Activated gamma-delta T cell treated with anti-CD3 and anti-CD28 coated beads, Interleukin-2, amount 50 U/mL, for 16 hours (primary cell): ENCODE results near the gene C15orf39.
"Not testable (repeated sequence)": the region's sequence is repeated elsewhere in the genome, so short reads cannot be mapped to it uniquely, and the experiment has no call there.

Source experiments
- DNase-seq: peaks from one replicate; pipeline ENCODE4 v3.0.0-alpha.2; 2020; ENCODE audit warnings: low read depth

The C15orf39 gene

GRCh38 chr15:75232252-75232813 is 30.7 kb downstream of the C15orf39 start:
- no peak for DNase-seq

GRCh38 chr15:75232826-75233503 is 31.3 kb downstream of the C15orf39 start:
- DNase-seq, result no peak

DNA sequence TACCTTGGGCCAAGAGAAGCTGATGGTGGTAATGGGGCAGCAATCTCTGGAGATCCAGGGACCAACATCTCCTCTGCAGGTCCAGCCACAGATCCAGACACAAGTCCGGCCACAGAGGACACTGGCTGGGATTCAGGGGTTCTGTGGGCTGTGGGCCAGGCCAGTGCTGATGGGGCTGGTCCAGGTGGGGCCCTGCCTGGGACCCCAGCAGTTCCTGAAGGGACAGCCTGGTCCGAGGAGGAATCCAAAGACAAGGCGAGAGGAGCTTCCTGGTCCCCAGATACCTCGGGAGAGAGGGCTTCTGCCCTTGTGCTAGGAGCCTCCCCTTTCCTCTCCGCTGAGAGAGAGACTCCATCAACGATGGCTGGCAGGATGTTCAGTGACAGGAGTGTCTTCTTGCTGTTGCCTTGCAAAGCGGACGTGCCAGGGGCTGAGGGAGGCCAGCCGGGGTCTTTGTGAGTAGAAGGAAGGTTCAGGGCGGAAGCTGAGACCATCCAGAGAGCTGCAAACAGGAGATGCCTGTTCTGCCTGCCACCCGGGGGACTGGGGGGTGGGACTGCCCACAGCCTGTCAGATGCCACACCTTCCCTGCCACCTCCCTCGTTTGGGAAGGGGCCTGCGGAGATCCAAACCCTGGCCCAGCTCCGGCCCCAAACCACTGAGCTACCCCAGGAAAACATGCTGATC is 32.0 kb downstream of the C15orf39 start:
- DNase-seq, result no peak

- DNase-seq, result no peak
Observed at GRCh38 chr15:75234191-75234810, 32.6 kb downstream of the C15orf39 start.

DNA sequence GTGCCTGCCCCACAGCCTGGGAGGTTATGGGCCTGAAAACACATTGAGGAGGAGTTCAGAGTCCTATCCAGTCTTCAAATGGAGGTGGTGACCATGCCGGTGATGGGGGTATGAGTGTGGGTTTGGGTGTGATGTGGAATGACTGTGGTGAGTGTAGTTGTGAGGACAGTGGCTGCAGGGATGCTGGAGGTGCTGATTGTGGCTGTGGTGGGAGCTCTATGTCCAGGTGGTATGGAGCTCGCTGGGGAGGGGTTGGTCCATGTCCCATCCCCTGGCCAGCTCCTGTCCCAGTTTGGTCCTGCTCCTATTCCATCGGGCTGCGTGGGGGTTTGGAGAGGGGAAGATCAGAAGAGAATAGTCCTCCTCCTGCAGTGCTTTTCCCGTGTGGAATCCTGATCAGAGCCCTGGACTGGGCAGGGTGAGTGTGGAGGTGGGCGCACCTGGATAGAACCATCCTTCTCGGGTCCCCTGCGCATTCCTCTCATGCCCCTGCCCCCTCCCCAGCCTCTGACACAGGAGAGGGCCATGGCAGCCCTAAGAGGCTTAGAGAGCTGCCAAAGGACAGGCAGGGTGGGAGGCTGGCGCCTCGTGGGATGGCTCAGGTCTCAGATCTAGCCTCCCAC is 33.5 kb downstream of the C15orf39 start:
- DNase-seq, result no peak

- DNase-seq, result no peak
Observed at GRCh38 chr15:75235760-75236729, 34.4 kb downstream of the C15orf39 start.

DNA sequence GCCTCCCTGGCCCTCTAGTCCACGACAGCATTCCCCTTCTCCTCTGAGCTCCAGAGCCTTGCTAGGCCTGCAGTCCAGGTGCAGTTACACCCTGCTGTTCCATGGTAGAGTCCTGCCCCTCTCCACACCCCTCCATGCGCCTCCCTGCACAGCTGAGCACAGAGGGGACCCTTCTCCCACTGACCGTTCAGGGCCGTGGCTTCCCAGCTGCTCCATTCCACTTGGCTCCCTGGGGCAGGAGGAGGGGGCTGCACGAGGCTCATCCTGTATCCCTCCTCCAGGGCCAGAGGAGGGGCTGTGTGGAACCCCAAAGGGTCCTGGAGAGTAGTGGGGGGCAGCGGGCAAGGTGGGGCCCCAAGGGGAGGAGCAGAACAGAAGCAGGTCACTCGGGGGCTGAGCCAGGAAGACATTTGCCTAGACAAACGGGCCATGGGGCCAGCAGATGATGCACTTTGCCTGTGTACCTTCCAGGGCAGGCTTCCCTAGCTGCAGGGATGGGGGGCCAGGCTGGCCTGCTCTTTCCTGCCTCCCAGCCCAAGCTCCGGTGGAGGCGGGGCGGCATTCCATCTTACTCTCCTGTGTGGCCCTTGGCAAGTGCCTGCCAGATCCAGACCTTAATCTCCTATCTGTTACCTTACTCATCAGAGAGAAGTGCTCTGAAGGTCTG is 35.8 kb downstream of the C15orf39 start:
- no peak for DNase-seq

GRCh38 chr15:75238150-75238549 is 36.5 kb downstream of the C15orf39 start:
- DNase-seq, result no peak

DNA sequence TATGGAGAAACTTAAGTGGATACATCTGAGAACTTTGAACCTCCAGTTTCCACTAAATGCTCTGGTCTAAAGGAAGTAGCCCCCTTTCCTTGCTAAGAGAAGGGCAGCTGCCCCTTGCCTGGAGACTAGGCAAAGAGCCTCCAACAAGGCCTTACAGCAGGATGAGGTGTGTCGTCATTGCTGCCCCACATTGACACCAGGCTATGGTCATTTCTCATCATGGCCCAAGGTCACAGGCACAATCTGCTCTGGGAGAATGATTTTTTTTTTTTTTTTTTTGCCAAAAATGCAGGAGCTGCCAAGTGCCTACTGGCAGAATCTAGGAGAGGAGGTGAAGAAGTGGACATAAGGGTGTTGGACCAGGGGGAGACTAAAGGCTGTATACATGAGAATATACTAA is 44.1 kb downstream of the C15orf39 start:
- DNase-seq, result not testable (repeated sequence)

DNA sequence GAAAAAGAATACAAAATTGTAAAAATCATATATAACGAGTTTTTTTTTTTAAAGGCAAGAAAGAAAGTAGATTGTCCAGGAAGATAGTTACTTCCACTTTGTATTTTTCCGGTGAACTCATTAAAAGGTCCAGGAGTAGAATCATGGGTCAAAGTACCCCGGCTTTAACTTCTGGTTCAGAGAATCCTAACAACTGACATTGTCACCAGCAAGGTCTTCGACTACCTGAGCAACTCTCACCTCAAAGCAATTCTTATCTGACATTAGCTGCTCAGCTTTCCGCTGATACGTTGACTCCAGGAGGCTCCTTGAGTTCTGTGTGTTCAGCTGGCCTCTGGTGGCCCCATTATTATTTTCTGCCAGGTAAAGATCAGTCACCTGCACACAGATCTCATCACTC is 47.3 kb downstream of the C15orf39 start:
- not testable (repeated sequence) for DNase-seq

DNA sequence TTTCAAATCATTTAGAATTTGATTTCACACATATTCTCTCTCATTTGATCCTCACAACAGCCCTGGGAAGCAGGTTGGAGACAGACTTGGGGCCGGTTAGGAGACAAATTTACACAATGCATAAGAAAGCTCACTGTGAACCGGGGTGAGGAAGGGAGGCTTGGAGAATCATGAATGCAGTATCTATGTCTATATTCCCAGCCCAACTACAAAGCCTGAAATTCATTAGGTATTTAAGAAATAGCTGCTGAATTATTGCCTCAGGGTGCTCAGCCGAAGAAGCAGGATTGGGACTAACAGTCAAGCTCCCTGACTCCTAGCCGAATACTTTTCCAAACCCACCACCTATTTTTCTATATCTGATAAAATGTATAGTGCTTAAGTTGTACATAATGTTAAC is 48.0 kb downstream of the C15orf39 start:
- no peak for DNase-seq

- DNase-seq, result not testable (repeated sequence)
Observed at GRCh38 chr15:75251343-75251742, 49.7 kb downstream of the C15orf39 start.

GRCh38 chr15:75252285-75252684 is 50.6 kb downstream of the C15orf39 start:
- DNase-seq, result not testable (repeated sequence)

GRCh38 chr15:75258034-75258433 is 56.4 kb downstream of the C15orf39 start, which contains the start of gene GOLGA6C:
GOLGA6C (plus strand) TSS chr15:75258334; CDS start chr15:75258599, 265 bp downstream.
- not testable (repeated sequence) for DNase-seq

DNA sequence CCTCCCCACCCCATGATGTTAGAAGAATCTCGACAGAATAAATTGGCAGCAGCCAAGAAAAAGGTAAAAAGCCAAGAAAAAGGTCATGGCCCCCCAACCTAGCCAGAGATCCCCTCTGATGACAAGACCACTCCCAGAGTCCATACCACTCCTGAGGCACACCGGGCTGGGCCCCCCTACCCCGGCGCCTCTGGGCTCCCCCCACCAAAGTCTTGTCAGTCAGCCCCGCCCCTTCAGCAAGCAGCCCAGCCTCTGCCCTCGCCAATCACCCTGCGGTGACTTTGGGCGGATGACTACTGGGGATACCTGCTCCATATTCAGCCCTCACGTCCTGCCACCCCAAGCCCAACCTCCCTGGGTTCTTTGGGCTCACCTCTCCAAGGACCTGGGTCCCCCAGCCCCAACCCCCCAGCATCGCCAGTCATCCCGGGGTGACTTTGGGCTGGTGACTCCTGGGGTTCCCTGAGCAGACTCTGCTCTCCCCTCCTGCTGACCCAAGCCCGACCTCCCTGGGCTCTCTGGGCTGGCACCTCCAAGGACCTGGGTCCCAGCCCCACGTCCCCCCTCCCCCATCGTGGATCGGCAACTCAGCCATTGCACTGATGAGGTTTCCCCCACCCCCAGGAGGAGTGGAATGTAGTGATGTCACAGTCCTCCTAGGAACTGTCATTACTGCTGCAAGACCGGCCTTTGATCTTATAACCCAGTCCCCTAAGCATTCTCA is 57.1 kb downstream of the C15orf39 start:
- not testable (repeated sequence) for DNase-seq

GRCh38 chr15:75259873-75260272 is 58.2 kb downstream of the C15orf39 start:
- DNase-seq, result not testable (repeated sequence)
